GM18508 (cell line): ENCODE measurements around the gene CHMP4B.

Experiments
- ATAC-seq: cut with Tn5 transposase; IDR thresholded peaks from one replicate; pipeline ENCODE4 v1.9.1; 2021; ENCODE audit warnings: moderate number of reproducible peaks; ENCODE audit not compliant: insufficient read depth, unreplicated experiment

CHMP4B gene

GRCh38 chr20:33836277-33836676, 25.1 kb downstream of the CHMP4B start:
- no peak for ATAC-seq

DNA sequence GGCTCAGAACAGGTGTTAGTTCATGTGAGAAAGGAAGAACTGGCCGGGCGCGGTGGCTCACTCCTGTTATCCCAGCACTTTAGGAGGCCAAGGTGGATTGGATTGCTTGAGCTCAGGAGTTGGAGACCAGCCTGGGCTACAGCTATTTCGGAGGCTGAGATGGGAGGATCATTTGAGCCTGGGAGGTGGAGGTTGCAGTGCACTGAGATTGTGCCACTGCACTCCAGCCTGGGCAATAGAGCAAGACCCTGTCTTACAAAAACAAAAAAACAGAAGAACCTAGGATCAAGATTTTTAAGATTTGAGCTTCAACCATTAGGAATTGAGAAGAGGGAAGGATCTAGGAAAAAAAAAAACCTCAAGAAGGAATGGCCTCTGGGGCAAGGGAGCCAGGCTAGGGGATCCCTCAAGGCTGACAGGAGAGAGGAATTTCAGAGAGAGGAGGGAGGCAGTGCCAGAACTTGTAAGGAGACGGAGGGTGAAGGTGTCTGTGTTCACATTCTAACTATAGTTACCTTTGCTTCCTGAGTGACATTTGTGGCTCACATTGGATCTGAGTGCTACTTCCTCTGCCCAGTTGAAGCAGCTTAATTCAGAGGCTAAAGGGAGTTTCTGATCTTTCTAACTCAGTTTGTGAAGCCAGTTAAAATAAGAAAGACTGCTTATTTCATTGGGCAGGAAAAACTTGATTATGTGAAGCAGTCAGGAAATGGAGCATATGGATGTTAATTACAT, 26.1 kb downstream of the CHMP4B start:
- ATAC-seq, result no peak

- no peak for ATAC-seq
Observed at GRCh38 chr20:33838035-33838864, 27.1 kb downstream of the CHMP4B start.

GRCh38 chr20:33839591-33839990, 28.4 kb downstream of the CHMP4B start:
- no peak for ATAC-seq

DNA sequence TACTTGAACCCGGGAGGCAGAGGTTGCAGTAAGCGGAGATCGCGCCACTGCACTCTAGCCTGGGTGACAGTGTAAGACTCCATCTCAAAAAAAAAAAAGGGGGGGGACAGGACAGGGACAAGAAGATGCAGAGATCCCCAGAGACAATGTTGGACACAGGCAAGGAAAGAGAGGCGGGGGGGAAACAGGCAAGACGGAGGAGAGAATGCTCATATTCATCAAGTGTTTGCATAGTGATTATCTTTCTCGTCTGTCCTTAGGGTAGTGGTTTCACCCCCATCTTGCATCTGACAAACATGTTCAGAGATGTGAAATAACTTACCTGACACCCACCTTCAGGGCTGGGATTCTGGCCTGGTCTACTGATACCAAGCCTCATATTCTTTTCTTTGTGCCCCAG, 29.0 kb downstream of the CHMP4B start:
- ATAC-seq, result no peak

- no peak for ATAC-seq
Observed at GRCh38 chr20:33840759-33841435, 29.7 kb downstream of the CHMP4B start.

DNA sequence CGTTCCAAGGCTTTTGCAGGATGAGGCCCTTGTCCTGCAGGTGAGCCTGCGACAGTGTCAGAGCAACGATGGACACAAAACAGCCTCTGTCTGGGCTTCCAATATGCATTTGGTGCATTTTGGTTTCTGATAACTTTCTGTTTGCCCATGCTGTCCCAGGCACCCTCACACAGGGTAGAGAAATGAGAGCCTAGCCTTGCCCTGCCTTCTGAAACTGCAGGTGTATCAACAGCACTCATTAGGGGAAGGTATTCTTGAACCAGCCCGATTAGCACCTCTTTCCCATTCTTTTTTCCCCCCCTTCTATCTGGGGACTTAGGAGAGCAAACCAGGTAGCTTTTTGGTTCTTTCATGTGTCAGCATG, 30.3 kb downstream of the CHMP4B start:
- no peak for ATAC-seq

GRCh38 chr20:33842346-33842745, 31.2 kb downstream of the CHMP4B start:
- ATAC-seq, result no peak

- no peak for ATAC-seq
Observed at GRCh38 chr20:33843050-33843449, 31.9 kb downstream of the CHMP4B start.

- no peak for ATAC-seq
Observed at GRCh38 chr20:33843854-33844253, 32.7 kb downstream of the CHMP4B start.

DNA sequence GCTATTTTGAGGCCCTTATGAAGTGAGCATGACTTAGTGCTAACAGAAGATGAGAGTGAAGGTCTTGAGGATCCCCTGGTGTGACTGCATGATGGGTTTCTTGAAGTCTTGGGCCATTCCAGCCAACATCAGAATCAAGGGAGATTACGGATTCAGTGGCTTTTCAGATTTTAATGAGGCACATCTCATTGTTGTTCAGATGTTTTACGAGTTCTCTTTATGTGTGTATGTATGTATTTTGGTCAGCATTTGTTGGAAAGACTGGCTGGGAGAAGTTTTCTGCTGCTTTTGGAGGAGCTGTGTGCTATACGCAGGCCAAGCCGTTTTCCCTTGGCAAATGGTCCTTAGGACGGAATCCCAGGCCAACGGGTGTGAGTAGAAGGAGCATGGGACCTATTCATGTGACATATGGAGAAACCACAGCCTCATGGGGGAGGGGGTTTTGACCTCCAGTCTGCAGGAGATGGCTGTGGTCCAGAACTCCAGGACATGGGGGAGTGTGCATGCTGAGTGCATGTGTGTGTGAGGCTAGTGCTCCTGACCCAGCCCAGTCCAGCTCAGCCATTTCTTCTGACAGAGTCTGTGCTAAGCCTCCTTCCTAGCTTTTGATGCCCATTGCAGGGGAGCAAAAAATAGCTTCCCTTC, 35.3 kb downstream of the CHMP4B start:
- ATAC-seq, result no peak

DNA sequence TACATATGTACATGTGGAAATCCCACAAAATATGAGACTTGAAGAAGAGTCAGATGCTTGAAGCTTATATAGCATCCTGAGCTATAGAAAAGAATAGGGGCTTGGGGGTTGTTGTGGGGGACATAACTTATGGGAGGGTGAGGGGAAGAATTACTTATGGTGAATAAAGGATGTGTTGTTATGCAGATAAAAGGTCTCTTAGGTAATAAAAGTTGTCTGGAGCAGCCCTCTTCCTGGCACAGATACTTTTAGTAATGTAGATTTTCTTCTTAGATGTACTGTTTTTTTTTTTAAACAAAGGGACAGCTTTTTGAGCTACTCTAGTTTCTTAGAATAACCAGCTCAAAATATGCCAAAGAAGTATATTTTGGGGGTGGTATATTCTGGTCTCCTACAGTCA, 35.9 kb downstream of the CHMP4B start:
- ATAC-seq, result no peak

GRCh38 chr20:33848391-33848790, 37.2 kb downstream of the CHMP4B start:
- ATAC-seq, result no peak

- ATAC-seq, result no peak
Observed at GRCh38 chr20:33850159-33850558, 39.0 kb downstream of the CHMP4B start.

- no peak for ATAC-seq
Observed at GRCh38 chr20:33851842-33852466, 40.8 kb downstream of the CHMP4B start.

- ATAC-seq, result no peak
Observed at GRCh38 chr20:33852626-33853506, 41.7 kb downstream of the CHMP4B start.

GRCh38 chr20:33853507-33853813, 42.3 kb downstream of the CHMP4B start:
- ATAC-seq, result no peak

DNA sequence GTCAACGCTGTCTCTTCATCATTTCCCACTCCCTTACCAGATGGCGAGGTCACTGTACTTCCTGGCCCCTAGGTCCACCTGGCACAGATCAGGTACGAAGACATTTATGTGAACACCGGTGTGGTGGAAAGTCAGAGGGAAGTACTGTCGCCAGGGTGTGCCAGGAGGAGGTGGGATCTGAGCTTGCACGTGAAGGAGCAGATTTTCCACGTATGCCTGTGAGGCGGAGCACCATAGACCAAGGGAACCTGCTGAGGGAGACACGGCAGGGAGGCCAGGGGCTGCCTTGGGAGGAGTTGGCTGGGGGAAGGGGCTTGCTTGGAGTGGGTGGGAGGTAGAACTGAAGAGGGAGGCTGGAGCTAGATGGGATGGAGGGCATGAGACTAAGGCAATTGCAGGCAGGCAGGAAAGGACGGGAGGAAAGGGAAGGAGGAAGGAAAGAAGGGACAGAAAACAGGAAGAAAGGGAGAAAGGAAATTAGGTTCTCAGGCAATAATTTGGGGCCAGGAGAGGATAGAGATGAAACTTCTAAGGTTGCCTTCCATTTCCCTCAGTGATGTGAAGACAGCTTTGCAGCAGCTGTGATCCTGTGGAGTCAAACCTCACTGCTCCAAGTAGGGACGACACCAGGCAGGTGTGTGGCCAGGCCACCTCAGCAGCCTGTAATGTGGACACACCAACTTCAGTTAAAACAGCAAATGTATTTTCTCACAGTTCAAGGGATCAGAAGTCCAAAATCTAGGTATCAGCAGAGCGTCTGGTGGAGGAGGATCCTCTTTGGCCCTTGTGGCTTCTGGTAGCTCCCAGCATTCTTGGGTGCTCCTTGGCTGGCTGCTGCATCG, 46.8 kb downstream of the CHMP4B start:
- ATAC-seq, result no peak

DNA sequence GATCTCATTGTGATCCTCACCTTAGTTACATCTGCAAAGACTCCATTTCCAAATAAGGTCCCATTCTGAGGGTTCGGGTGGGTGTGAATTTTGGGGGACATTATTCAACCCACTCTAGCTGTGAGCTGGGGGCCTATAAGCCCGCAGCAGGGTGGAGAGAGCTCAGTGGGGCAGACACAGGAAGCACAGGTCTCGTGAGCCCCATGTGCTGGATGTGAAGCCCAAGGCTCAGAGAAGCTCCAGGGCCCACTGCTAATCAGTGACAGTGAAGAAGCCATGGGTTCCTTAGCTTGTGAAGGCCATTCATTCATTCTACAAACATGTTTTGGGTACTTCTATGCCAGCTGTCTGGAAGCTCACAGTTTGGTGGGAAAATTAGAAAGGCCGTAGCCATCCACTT, 47.5 kb downstream of the CHMP4B start:
- ATAC-seq, result no peak
